SK-N-SH (cell line): ENCODE results near the gene PACSIN2. TPM values are rescaled to one million over a fixed set of nuclear protein-coding genes. Genes with fewer than 3 reads are reported as not detected.
"Not testable (repeated sequence)": the region's sequence is repeated elsewhere in the genome, so short reads cannot be mapped to it uniquely, and the experiment has no call there.

ENCODE experiments used
- CTCF ChIA-PET: fragments of 300-600, 350-600 bp; formaldehyde crosslinking; extraction: SDS; loops from one replicate; lab custom pipeline; 2021; lab: Yijun Ruan, JAX
- POLR2A ChIA-PET: fragments of 350-600 bp; sonication (Branson Sonifier 250); formaldehyde crosslinking; extraction: SDS; loops from one replicate; lab custom pipeline; 2020; ENCODE audit warnings: antibody characterized with exemption, inconsistent platforms; lab: Yijun Ruan, JAX
- DNase-seq: peaks from one replicate; pipeline ENCODE4 v3.0.0; 2012
- H2AFZ ChIP-seq: fragments of 200-600 bp; sonication (generic); 2 replicates; pipeline ENCODE4 v1.8.1; 2016; ENCODE audit warnings: antibody characterized with exemption, mild to moderate bottlenecking, low read depth
- H3F3A ChIP-seq: fragments of 200-600 bp; sonication (generic); replicated peaks from 2 replicates; pipeline ENCODE3; 2016; ENCODE audit warnings: antibody characterized with exemption, mild to moderate bottlenecking; ENCODE audit not compliant: insufficient read depth
- H3K27ac ChIP-seq, 2 experiments: fragments of 200-500 bp in 1 of 2; fragments of 200-600 bp in 1 of 2; sonication (Bioruptor generic) in 1 of 2; sonication (generic), shearing (Covaris generic) in 1 of 2; 2 replicates each; pipeline versions ENCODE4 v1.5.1 to v1.6.1; 2014 to 2016; ENCODE audit warnings: low read depth in 2 of 2, inconsistent platforms in 1 of 2, low read length in 1 of 2, mild to moderate bottlenecking in 1 of 2, mixed read lengths in 1 of 2
- H3K27me3 ChIP-seq: fragments of 200-600 bp; sonication (generic), shearing (Covaris generic); 2 replicates; pipeline ENCODE4 v1.6.1; 2016; ENCODE audit warnings: mixed run types; ENCODE audit not compliant: insufficient read depth
- H3K36me3 ChIP-seq, 2 experiments: fragments of 200-500 bp in 1 of 2; fragments of 200-600 bp in 1 of 2; sonication (Bioruptor generic) in 1 of 2; sonication (generic) in 1 of 2; replicated peaks in 1 of 2; 2 replicates each; pipeline versions ENCODE3 to v1.5.1; 2014 to 2016; ENCODE audit warnings: low read length in 1 of 2, mild to moderate bottlenecking in 1 of 2; ENCODE audit not compliant: insufficient read depth in 2 of 2, control insufficient read depth in 1 of 2
- H3K4me1 ChIP-seq, 2 experiments: fragments of 200-500 bp in 1 of 2; fragments of 200-600 bp in 1 of 2; sonication (Bioruptor generic) in 1 of 2; sonication (generic), shearing (Covaris generic) in 1 of 2; 2 replicates each; pipeline versions ENCODE4 v1.5.1 to v1.6.1; 2014 to 2016; ENCODE audit warnings: low read depth in 1 of 2, low read length in 1 of 2, mixed run types in 1 of 2; ENCODE audit not compliant: insufficient read depth in 2 of 2, control insufficient read depth in 1 of 2
- H3K4me2 ChIP-seq: fragments of 200-600 bp; sonication (generic), shearing (Covaris generic); 2 replicates; pipeline ENCODE4 v1.6.1; 2017; ENCODE audit warnings: mixed run types
- H3K4me3 ChIP-seq, 2 experiments: fragments of 200-500 bp in 1 of 2; fragments of 200-600 bp in 1 of 2; sonication (Bioruptor generic) in 1 of 2; sonication (generic), shearing (Covaris generic) in 1 of 2; 2 replicates each; pipeline versions ENCODE4 v1.5.1 to v1.8.1; 2014 to 2016; ENCODE audit warnings: low read depth in 2 of 2, inconsistent platforms in 1 of 2, low read length in 1 of 2, mild to moderate bottlenecking in 1 of 2, mixed read lengths in 1 of 2, moderate library complexity in 1 of 2
- H3K79me2 ChIP-seq: fragments of 200-600 bp; sonication (generic); 2 replicates; pipeline ENCODE4 v1.8.1; 2017; ENCODE audit warnings: mild to moderate bottlenecking; ENCODE audit not compliant: insufficient read depth
- H3K9ac ChIP-seq: fragments of 200-600 bp; sonication (generic); 2 replicates; pipeline ENCODE4 v1.6.1; 2017; ENCODE audit warnings: mixed run types
- H3K9me2 ChIP-seq: fragments of 200-600 bp; sonication (generic); 2 replicates; pipeline ENCODE4 v1.6.1; 2017; ENCODE audit warnings: mixed run types
- H3K9me3 ChIP-seq: fragments of 200-600 bp; sonication (generic); 2 replicates; pipeline ENCODE4 v1.6.1; 2017; ENCODE audit warnings: mixed run types, mild to moderate bottlenecking, moderate library complexity
- H4K20me1 ChIP-seq: fragments of 200-600 bp; sonication (generic); 2 replicates; pipeline ENCODE4 v1.6.1; 2017; ENCODE audit warnings: mild to moderate bottlenecking, mixed run types; ENCODE audit not compliant: insufficient read depth
- CHD2 ChIP-seq: fragments of 150-350 bp; IDR thresholded peaks from 2 replicates; pipeline ENCODE4 v1.6.1; 2018; ENCODE audit warnings: low read length; ENCODE audit not compliant: partially characterized antibody
- ELF1 ChIP-seq: IDR thresholded peaks from 2 replicates; pipeline ENCODE4 v1.4.0; 2012
- EZH2phosphoT487 ChIP-seq: fragments of 200-600 bp; sonication (generic); IDR thresholded peaks from 2 replicates; pipeline ENCODE4 v1.6.1; 2017; ENCODE audit warnings: low read depth, mixed run types, mild to moderate bottlenecking, antibody characterized with exemption, moderate library complexity, borderline replicate concordance
- FOXM1 ChIP-seq: IDR thresholded peaks from 2 replicates; pipeline ENCODE4 v1.4.0; 2012; ENCODE audit warnings: low read depth, mild to moderate bottlenecking
- MXI1 ChIP-seq: IDR thresholded peaks from 2 replicates; pipeline ENCODE4 v1.6.1; 2012; ENCODE audit warnings: mild to moderate bottlenecking, low read depth, low read length, improper control_type of control experiment
- NRF1 ChIP-seq: IDR thresholded peaks from 2 replicates; pipeline ENCODE4 v1.6.1; 2012; ENCODE audit warnings: low read depth, mild to moderate bottlenecking, low read length
- RFX5 ChIP-seq: IDR thresholded peaks from 2 replicates; pipeline ENCODE4 v1.6.1; 2012; ENCODE audit warnings: mild to moderate bottlenecking, improper control_type of control experiment, low read length
- RXRA ChIP-seq: IDR thresholded peaks from 2 replicates; pipeline ENCODE4 v1.4.0; 2012; ENCODE audit warnings: low read depth, mild to moderate bottlenecking, borderline replicate concordance
- YY1 ChIP-seq: IDR thresholded peaks from 2 replicates; pipeline ENCODE4 v1.4.0; 2012; ENCODE audit warnings: low read depth, mild to moderate bottlenecking
- WGBS: methylation state at CpG from one replicate; pipeline ENCODE4 v1.1.6; 2017; ENCODE audit warnings: low lambda C conversion rate; 5-methylcytosine and 5-hydroxymethylcytosine counted together
- polyA plus RNA-seq, 3 experiments: library from polyadenylated mRNA; depleted of rRNA; stranded (reverse); fragments of >200 nt; gene quantifications; 2 replicates each; pipeline ENCODE4 v1.2.3, GENCODE V29; 2012
- TF ChIP-seq, protein P1 (sequence below): IDR thresholded peaks from 2 replicates; pipeline ENCODE4 v1.4.0; 2012; ENCODE audit warnings: low read depth, borderline replicate concordance

The PACSIN2 gene
- polyA plus RNA-seq, 1 of the 3 experiments (the other 2 are of a cell fraction) = 60.5 TPM

DNA sequence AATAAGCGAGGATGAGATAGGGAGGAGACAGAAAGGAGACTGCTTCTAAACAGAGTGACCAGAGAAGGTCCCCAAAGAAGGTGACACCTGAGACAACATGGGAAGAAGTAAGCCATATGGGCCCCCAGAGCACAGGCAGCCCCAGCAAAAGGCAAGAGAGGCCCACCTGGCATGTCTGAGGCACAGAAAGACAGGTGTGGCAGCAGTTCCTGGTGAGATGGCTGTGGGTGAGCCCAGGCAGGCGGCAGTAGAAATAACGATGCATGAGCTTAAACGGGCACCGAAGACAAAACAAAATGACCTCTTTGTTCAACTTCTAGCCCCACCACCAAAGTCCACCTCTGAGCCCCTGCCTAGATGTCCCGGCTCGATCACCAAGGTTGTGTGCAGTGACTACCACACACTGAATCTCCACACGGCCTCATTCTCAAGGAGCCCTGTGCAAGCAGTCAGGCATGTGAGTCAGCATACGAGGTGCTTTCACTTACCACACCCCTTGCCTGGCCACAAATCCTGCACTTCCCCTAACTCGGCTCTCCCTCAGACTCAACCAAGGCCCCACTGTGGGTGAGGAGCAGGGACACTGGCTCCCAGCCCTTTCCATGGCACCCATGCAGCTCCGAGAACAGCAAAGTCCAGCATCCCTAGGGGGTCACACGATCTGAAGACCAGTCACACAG lies 77.6 kb downstream of the PACSIN2 start (continued):
- no peak for TF ChIP-seq ELF1
- no peak for TF ChIP-seq RFX5

GRCh38 chr22:42936680-42937079 lies 78.3 kb downstream of the PACSIN2 start:
- POLR2A ChIA-PET, H3K9me2 ChIP-seq, DNase-seq, H2AFZ ChIP-seq, H3K4me3 ChIP-seq, CTCF ChIA-PET, H3K36me3 ChIP-seq, H3K9me3 ChIP-seq, H4K20me1 ChIP-seq, H3K27me3 ChIP-seq: not testable (repeated sequence)
- Histone ChIP-seq H3K79me2 (peaks cover 79% of the 10 kb centered on the region), H3K27ac (peak overlapping the region in 1 of 2 experiments; percentile 99; a peak in 2 of 4 replicates), H3K4me2 (peak overlapping the region; percentile 73), H3K4me1 (peaks cover 9 to 46% of the 10 kb centered on the region in 2 experiments; a peak in 3 of 4 replicates), H3F3A (peaks cover 23% of the 10 kb centered on the region), H3K9ac (peak overlapping the region; percentile 58; the same call in 1 of the 2 replicates)
- 100% methylated on average over 4 of the region's 6 CpGs for WGBS

DNA sequence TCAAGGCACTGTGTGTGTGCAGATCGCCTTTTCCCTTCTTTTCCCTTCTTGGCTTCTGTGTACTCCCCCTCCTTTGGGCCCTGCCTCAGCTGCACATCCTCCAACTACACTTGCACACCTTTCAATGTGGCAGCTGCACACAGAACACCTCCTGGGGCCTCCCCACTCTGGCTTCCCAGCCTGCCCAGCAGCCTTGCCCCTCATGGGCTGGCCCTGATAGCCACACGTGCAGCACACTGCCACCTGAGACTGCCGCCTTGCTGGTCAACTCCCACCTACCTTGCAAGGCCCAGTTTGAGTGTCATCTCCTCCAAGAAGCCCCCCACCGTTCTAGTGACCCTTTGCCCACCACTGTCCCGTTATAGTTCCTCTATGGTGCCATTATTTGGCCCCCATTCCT lies 80.6 kb downstream of the PACSIN2 start:
- Histone ChIP-seq H2AFZ (no peak overlapping the region), H3F3A (peaks cover 13% of the 10 kb centered on the region), H3K79me2 (peaks cover 93% of the 10 kb centered on the region), H3K4me2 (peak overlapping the region; percentile 41; the same call in 1 of the 2 replicates)
- TF ChIP-seq, protein P1, sequence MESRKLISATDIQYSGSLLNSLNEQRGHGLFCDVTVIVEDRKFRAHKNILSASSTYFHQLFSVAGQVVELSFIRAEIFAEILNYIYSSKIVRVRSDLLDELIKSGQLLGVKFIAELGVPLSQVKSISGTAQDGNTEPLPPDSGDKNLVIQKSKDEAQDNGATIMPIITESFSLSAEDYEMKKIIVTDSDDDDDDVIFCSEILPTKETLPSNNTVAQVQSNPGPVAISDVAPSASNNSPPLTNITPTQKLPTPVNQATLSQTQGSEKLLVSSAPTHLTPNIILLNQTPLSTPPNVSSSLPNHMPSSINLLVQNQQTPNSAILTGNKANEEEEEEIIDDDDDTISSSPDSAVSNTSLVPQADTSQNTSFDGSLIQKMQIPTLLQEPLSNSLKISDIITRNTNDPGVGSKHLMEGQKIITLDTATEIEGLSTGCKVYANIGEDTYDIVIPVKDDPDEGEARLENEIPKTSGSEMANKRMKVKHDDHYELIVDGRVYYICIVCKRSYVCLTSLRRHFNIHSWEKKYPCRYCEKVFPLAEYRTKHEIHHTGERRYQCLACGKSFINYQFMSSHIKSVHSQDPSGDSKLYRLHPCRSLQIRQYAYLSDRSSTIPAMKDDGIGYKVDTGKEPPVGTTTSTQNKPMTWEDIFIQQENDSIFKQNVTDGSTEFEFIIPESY = no peak
- TF ChIP-seq EZH2phosphoT487 (no peak), RXRA (no peak), YY1 (no peak), FOXM1 (no peak), CHD2 (no peak), NRF1 (no peak), MXI1 (no peak)
- TF ChIP-seq, all 33 proteins: peak for 0
- ChIA-PET POLR2A (no interaction called here), CTCF (no interaction called here)
- H4K20me1 ChIP-seq = no peaks in the 10 kb centered on the region
- DNase-seq = no peak
- H3K36me3 ChIP-seq = no peaks in the 10 kb centered on the region
- H3K27ac ChIP-seq = peak overlapping the region in 1 of 2 experiments; percentile 99; a peak in 3 of 4 replicates
- H3K9ac ChIP-seq = peak overlapping the region; percentile 76
- H3K9me2 ChIP-seq = no peaks in the 10 kb centered on the region
- H3K4me3 ChIP-seq = no peak overlapping the region
- no peaks in the 10 kb centered on the region for H3K27me3 ChIP-seq
- H3K4me1 ChIP-seq = peaks cover 3 to 40% of the 10 kb centered on the region in 2 experiments; a peak in 3 of 4 replicates
- no peaks in the 10 kb centered on the region for H3K9me3 ChIP-seq
- 100% methylated on average over 3 of the region's 5 CpGs for WGBS
